ENCODE data around the gene FKRP. TPM values are rescaled to one million over a fixed set of nuclear protein-coding genes. Genes with fewer than 3 reads are reported as not detected.
A peak's percentile ranks its signal among the peaks of the same experiment; 100 is the strongest.

The FKRP gene
- total RNA-seq, 1 donor from 2014 or later, result 22.7 TPM

- peaks cover 9% of the 10 kb centered on the region for H3K27me3 Mint-ChIP-seq (ENCODE audit: unreplicated experiment)
- peaks cover 21% of the 10 kb centered on the region for H3K4me1 Mint-ChIP-seq (ENCODE audit: unreplicated experiment)
- peak overlapping the region; percentile 88 for H3K27ac Mint-ChIP-seq (ENCODE audit: unreplicated experiment)
- peak overlapping the region; percentile 94 for H3K4me3 Mint-ChIP-seq (ENCODE audit: unreplicated experiment)
- no peak for TF ChIP-seq CTCF (IDR thresholded peaks at IDR 0.05; ENCODE audit: unreplicated experiment)
- H3K36me3 Mint-ChIP-seq (ENCODE audit: low read depth, unreplicated experiment), result peaks cover 13% of the 10 kb centered on the region
- no peaks in the 10 kb centered on the region for H3K9me3 Mint-ChIP-seq (ENCODE audit: unreplicated experiment)
- DNase-seq (ENCODE audit: low spot score), result no peak
Measured at GRCh38 chr19:46785980-46786235, 40.1 kb downstream of the FKRP start.

GRCh38 chr19:46786236-46787039 is 40.6 kb downstream of the FKRP start:
- Mint-ChIP-seq H3K4me3 (ENCODE audit: unreplicated experiment) (peak overlapping the region; percentile 94), H3K27me3 (ENCODE audit: unreplicated experiment) (peaks cover 9% of the 10 kb centered on the region), H3K27ac (ENCODE audit: unreplicated experiment) (peak overlapping the region; percentile 88), H3K36me3 (ENCODE audit: low read depth, unreplicated experiment) (peaks cover 13% of the 10 kb centered on the region), H3K9me3 (ENCODE audit: unreplicated experiment) (no peaks in the 10 kb centered on the region), H3K4me1 (ENCODE audit: unreplicated experiment) (peaks cover 21% of the 10 kb centered on the region)
- TF ChIP-seq CTCF (IDR thresholded peaks at IDR 0.05; ENCODE audit: unreplicated experiment), result no peak
- peak; percentile 37 for DNase-seq (ENCODE audit: low spot score)

GRCh38 chr19:46787040-46787330 is 41.1 kb downstream of the FKRP start:
- Mint-ChIP-seq H3K27me3 (ENCODE audit: unreplicated experiment) (peaks cover 9% of the 10 kb centered on the region), H3K36me3 (ENCODE audit: low read depth, unreplicated experiment) (peaks cover 7% of the 10 kb centered on the region), H3K27ac (ENCODE audit: unreplicated experiment) (peak overlapping the region; percentile 88), H3K4me3 (ENCODE audit: unreplicated experiment) (peak overlapping the region; percentile 94), H3K9me3 (ENCODE audit: unreplicated experiment) (no peaks in the 10 kb centered on the region), H3K4me1 (ENCODE audit: unreplicated experiment) (peaks cover 24% of the 10 kb centered on the region)
- no peak for DNase-seq (ENCODE audit: low spot score)
- TF ChIP-seq CTCF (IDR thresholded peaks at IDR 0.05; ENCODE audit: unreplicated experiment), result no peak

GRCh38 chr19:46787331-46788261 is 41.7 kb downstream of the FKRP start:
- H3K36me3 Mint-ChIP-seq (ENCODE audit: low read depth, unreplicated experiment), result peaks cover 4% of the 10 kb centered on the region
- peaks cover 25% of the 10 kb centered on the region for H3K4me1 Mint-ChIP-seq (ENCODE audit: unreplicated experiment)
- H3K27ac Mint-ChIP-seq (ENCODE audit: unreplicated experiment), result peak overlapping the region; percentile 88
- TF ChIP-seq CTCF (IDR thresholded peaks at IDR 0.05; ENCODE audit: unreplicated experiment), result no peak
- no peaks in the 10 kb centered on the region for H3K9me3 Mint-ChIP-seq (ENCODE audit: unreplicated experiment)
- peaks cover 9% of the 10 kb centered on the region for H3K27me3 Mint-ChIP-seq (ENCODE audit: unreplicated experiment)
- DNase-seq (ENCODE audit: low spot score), result peak; percentile 49
- H3K4me3 Mint-ChIP-seq (ENCODE audit: unreplicated experiment), result peak overlapping the region; percentile 94

Data from endothelial cell (in vitro differentiated cells).